GM19452 (cell line): ENCODE results near the gene HID1.
"Not testable (repeated sequence)": the region's sequence is repeated elsewhere in the genome, so short reads cannot be mapped to it uniquely, and the experiment has no call there.

Source experiments
- ATAC-seq: cut with Tn5 transposase; IDR thresholded peaks from one replicate; pipeline ENCODE4 v1.9.1; 2021; ENCODE audit not compliant: unreplicated experiment

The HID1 gene

GRCh38 chr17:74969501-74969900, 3.1 kb downstream of the HID1 start:
- not testable (repeated sequence) for ATAC-seq

- no peak for ATAC-seq
These were observed 4.2 kb downstream of the HID1 start for GRCh38 chr17:74968361-74968780.

GRCh38 chr17:74964988-74965622, 7.5 kb downstream of the HID1 start:
- ATAC-seq: no peak

GRCh38 chr17:74964246-74964761, 8.3 kb downstream of the HID1 start:
- ATAC-seq: no peak

DNA sequence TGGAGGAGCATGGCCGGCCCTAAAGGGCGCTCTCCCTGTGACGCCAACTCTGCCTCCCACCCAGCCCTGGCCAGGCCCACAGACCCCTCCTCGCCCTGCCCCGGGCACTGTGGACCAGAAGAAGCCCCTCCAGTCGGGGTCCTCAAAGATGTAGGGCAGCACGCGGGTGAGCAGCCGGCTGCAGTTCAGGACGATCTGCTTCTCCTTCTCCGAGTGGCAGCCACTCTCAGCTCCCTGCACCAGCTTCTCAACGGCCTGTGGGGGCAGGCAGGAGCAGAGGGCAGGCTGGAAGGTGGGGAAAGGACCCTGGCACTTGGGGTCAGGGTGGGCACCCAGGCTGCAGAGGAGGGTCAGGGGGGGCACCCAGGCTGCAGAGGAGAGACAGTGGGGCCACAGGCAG, 8.9 kb downstream of the HID1 start:
- ATAC-seq: no peak

DNA sequence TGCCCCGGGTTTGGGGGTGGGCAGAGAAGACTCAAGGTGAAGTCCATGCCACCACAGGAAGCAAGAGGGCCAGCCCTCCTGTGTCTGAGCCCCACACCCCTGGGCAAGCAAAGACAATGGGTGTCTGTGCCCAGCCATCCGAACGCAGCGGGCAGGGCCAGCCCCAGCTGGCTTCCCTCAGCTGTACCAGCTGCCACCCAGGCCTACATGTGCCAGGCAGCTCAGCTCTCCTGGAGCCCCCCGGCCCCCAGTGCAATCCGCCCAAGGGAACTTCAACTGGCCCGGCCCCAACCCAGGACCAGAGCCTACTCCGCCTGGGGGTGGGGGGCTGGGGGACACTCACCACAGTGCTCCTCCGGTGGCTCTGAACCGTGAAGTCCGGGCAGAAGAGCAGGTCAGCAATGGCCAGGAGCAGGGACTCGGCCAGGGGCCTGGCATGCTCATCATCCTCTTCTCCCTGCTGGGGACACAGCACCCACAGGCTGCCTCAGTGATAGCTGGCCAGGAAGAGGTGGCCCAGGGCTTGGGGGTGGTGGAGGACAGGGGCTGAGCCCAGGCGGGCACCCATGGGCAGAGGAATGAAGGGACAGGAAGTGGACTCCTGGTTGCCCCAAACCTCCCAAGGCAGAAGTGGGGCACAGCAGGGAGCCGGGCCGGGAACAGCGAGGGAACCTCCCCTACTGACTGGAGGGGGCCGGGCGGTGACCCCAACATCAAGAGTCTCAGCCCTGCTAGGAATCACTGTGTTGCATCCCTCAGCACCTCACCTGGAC, 9.8 kb downstream of the HID1 start:
- ATAC-seq: no peak

DNA sequence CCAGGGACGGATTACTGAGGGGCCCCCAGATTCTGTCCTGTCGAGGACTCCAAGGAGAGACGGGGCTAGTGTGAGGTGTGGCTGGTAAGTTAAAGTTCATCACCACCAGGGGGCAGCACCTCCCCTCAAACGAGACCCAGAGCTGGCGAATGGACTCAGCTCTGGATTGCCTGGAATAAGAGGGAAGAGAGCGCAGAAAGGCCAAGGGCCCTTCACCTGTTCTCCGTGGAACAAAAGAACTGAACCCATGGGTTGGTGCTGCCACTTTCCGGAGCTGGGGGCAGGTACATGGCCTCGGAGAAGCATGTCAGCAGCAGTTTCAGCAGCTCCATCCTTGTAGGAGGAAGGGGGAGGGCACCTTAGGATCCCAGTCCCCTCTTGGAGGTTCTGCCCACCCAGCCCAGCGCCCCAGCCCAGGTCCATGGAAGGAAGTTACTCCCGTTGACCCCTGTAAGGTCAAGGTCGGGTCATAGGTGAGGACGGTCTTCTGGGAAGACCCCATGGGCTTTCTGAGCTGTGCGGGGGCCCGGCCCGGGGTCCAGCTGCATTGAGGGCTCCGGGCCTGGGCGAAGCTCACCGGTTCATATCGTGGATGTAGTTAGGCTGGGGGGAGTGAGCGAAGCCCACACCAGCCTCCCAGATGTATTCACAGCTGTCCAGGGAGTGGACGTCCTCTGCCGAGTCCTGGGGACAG, 10.8 kb downstream of the HID1 start:
- no peak for ATAC-seq

DNA sequence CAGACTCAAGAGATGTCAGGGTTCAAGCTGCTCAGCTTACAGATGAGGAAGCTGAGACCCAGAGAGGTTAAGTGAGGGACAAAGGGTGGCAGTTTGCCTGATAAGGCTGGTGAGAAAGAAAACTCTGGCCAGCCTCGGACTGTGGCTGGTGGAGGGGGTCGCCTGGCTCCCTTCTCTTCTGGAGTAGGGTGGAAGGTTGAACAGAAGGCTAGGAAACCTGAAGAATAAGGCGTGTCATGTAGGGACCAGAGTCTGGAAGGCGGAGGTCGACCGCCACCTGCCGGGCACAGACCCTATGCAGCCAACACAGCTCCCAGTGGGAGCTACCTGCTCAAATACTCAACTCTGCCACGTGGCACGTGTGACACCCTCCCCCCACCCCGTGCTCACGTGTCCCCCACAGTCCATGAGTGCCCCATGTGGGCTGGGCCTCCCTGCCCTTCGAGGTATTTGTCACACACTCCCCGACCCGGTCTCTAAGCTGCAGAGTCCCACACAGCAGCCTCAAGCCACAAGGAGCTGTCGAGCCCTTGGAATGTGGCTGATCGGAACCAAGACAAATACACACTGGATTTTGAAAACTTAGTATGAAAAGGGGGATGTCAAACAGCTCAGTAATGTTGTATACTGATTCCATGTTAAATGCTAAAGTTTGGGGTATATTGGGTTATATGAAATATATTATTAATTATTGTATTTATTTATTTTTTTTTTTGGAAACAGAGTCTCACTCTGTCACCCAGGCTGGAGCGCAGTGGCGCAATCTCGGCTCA, 11.8 kb downstream of the HID1 start:
- no peak for ATAC-seq

- ATAC-seq: no peak
These were observed 12.6 kb downstream of the HID1 start for GRCh38 chr17:74959826-74960515.

GRCh38 chr17:74957935-74958740, 14.4 kb downstream of the HID1 start:
- ATAC-seq: no peak

DNA sequence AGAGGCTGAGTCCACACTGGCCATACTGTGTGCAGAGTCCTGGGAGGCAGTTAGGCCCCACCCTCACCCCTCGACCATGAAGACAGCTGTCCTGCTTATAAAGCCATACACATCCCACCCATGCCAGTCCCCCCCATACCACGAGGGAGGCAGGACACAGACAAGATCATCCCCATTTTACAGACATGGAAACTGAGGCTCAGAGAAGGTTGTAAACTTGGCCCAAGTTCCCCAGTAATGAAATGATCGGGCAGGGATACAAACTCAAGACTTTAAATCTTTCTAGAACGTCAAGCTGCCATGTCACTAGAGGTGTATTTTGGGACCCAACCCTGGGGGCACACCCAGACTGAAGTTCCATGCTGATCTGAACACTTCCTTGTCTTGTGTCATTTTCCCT, 16.5 kb downstream of the HID1 start:
- no peak for ATAC-seq

DNA sequence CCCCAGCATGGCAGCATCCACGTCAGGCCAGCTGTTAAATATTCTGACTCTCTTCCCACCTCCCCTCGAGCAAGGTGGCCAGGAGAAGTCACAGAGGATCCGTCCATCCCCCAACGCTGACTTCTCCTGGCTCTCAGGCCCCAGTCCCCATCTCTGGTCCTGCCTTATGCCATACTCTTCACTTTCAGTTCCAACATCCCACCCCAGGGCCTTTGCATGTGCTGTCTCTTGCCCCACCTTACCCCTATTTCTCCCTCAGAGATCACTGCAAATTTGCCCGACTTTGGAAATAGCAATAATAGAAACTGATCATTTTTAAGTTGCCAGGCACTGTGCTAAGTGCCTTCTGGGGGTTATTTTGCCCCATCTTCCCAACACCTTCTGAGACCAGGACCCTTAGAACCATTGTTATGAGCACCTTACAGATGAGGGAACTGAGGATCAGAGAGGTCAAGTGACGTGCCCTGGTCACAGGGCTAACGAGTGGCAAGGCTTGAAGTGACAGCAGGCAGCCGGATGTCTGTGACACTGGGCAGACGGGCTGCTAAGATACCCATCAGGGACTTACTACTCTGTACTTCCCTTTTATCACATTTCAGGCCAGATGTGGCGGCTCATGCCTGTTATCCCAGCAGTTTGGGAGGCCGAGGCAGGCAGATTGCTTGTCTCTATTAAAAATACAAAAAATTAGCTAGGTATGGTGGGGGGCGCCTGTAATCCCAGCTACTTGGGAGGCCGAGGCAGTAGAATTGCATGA, 17.7 kb downstream of the HID1 start:
- ATAC-seq: no peak

DNA sequence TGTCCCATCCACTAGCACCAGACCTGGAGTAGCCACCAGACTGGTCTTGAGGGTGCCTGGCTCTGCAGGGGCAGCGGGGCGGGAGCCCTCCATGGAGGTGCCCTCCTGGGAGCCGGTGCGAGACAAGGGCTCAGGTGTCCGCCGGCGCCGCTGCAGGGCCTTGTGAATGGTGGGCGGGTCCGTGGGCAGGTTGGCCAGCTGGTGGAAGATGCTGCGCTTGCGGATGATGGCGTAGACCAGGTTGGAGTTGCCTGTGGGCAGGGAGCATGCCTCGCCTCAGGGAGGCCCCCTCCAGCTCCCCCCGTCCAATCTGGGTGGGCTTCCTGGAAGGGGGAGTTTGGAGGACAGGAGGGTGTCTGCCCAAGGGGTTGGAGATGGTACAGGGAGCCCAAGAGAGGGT, 18.4 kb downstream of the HID1 start:
- ATAC-seq: no peak

DNA sequence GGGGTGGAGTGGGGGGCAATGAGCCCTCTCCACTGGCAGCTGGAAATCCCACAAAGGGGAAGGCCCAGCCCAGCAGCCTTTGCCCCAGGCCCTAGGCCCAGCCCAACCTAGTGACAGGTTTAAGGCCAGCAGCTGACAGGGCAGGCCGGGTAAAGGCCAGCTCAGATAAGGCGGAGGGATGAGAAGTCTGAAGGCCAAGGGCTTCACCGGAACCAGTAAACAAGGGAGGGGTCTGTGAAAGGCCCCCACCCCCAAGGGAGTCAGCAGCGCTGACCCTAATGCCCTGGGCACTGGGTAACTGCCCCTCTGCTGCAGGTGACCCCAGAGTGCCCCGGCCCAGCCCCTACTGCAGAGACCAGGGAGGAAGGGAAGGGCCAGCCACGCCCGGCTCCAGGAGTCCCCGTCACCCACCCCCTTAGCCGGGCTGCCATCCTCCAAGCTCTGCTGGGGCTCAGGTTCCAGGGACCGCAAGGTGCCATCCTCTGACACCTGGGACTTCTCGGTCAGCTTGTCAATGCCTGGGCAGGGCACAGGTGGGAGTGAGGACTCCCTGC, 19.3 kb downstream of the HID1 start:
- ATAC-seq: no peak

DNA sequence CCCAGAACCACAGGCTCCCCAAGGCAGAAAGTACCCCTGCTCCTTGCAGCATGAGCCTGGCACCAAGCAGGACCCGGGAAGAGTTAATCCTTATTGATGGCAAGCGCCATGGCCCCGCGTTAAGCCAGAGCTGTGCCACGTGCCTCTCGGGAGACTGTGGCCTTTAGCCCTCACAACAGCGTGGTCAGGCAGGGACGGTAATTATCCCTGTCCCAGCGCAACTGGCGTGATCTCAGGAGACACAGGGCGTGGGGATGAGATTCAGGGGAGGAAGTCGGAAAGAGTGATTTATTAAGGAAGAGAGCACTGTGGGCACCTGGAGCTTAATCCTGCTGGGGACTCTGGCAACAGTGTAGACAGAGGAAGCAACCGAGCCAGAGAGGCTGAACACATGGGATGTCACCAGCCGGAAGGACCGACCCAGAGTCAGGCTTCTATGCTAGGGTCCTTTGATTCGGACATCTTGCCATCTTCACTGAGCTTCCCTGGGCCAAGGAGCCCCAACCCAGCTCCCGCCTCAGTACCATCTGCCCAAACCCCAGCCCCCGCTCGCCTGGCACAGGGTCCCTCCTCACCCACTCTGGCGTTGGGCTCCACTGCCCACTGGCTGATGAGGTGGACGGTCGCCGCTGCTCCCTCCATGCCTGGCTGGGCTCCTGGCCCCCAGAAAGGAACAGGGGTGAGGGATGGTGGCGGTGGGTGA, 20.0 kb downstream of the HID1 start:
- ATAC-seq: no peak

DNA sequence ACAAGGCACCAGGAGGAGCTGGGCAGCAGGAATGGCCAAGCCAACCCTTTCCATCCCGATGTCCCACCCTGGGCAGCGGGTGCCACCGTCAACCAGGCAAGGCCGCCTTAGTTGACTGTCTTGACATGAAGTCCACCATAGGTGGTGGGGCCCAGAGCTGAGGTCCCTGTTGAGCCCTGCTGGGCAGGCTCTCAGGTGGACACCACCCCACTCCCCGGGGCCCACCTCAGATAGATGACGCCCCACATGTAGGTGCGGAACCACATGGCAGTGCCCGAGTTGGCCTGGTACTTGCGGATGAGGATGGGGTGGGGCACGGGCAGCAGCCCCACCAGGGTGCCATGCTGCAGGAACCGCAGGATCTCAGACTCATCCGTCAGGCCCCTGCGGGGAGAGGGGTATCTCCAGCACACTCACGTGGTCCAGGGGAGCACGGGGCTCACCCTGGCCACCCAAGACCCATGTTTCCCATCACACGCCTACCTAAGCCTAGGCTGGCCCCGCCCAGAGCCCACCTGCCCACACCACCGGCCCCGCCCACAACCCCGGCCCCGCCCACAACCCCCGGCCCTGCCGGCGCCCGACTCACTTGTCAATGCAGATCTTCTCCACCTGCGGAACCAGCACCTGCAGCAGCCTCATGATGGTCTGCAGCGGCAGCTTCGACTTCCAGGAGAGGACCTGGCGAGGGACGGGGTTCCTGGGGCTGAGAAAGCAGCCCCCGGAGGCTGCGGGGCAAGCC, 20.7 kb downstream of the HID1 start:
- no peak for ATAC-seq

- no peak for ATAC-seq
These were observed 21.5 kb downstream of the HID1 start for GRCh38 chr17:74951065-74951464.
